GM12891 (cell line): ENCODE measurements around the gene SLC9C1.
A peak's percentile ranks its signal among the peaks of the same experiment; 100 is the strongest.

ENCODE experiments used
- DNase-seq: peaks from one replicate; pipeline ENCODE4 v3.0.0; 2011; ENCODE audit warnings: low spot score; ENCODE audit not compliant: insufficient read length
- FAIRE-seq: peaks from 2 replicates; lab custom pipeline; 2011; peaks lifted over from hg19 to GRCh38; lab: Jason Lieb, UNC
- PAX5 ChIP-seq: IDR thresholded peaks from 2 replicates; pipeline ENCODE4 v1.6.1; 2011; ENCODE audit warnings: low read length, moderate library complexity, mild to moderate bottlenecking; ENCODE audit not compliant: insufficient read depth, severe bottlenecking
- POLR2A ChIP-seq: IDR thresholded peaks from 2 replicates; pipeline ENCODE4 v1.6.1; 2011; ENCODE audit warnings: low read depth, low read length, control low read depth
- POLR2AphosphoS5 ChIP-seq: IDR thresholded peaks from 2 replicates; pipeline ENCODE4 v1.6.1; 2011; ENCODE audit warnings: low read depth, low read length, control low read depth
- POU2F2 ChIP-seq: IDR thresholded peaks from 2 replicates; pipeline ENCODE4 v1.6.1; 2011; ENCODE audit warnings: low read depth, mild to moderate bottlenecking, control low read depth, low read length, moderate library complexity
- SPI1 ChIP-seq: IDR thresholded peaks from 2 replicates; pipeline ENCODE4 v1.6.1; 2011; ENCODE audit warnings: low read depth, low read length, control low read depth
- TAF1 ChIP-seq: IDR thresholded peaks from 2 replicates; pipeline ENCODE4 v1.6.1; 2011; ENCODE audit warnings: low read depth, low read length, control low read depth

The SLC9C1 gene

GRCh38 chr3:112333002-112333380 is 39.0 kb upstream of the SLC9C1 start, which contains the start of gene CD200:
Gene CD200, plus strand, starts transcription at chr3:112333156. Its CDS starts 57 bp downstream, at chr3:112333213.
- DNase-seq (peak; percentile 32), FAIRE-seq (no peak)
- TF ChIP-seq TAF1: 0 out of 2 replicates have a peak, but pooled peaks have one; percentile 28
- TF ChIP-seq PAX5: no peak
- no peak for TF ChIP-seq SPI1
- no peak for TF ChIP-seq POU2F2
- no peak for TF ChIP-seq POLR2AphosphoS5
- peak; percentile 68 for TF ChIP-seq POLR2A

GRCh38 chr3:112331851-112332250 is 37.8 kb upstream of the SLC9C1 start:
- DNase-seq (no peak), FAIRE-seq (no peak)
- TF ChIP-seq POLR2A (no peak), PAX5 (no peak), POU2F2 (no peak), POLR2AphosphoS5 (no peak), TAF1 (no peak), SPI1 (no peak)

- DNase-seq: no peak
Measured at GRCh38 chr3:112327371-112327951, 33.4 kb upstream of the SLC9C1 start.

DNA sequence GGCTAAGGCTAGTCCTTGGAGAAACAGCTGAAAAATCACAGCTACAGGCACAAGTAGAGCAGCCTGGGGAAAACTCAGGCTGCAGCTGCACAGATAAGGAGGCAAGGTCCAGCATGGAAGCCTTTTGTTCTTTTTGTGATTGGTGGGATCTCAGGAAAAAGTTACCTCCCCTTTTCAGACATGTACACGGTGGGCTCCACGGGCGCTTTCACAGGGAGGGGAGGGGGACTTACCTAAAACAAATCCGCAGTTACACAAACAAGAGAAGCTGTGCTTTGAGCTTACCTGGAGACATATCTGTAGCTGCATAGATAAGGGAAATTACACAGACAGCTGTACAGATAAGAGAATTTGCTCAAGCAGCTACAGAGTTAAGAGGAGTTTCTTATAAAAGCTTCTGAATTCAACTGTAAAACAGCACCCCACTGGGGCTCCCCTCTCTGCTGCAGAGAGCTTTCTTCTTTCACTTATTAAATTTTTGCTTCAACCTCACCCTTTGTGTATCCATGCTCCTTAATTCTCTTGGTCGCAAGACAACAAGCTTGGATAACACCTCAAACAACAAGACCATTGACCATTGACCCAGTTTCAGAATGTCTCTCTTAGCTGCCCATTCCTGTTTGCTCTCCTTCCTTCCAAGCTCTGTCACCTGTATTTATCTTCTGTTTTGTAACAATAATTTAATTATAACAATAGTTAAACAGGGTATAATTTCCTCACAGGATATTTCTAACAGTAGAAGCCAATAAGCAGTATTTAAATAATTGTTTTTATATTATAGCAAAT is 28.0 kb upstream of the SLC9C1 start:
- no peak for DNase-seq
- TF ChIP-seq TAF1: no peak
- TF ChIP-seq POU2F2: no peak
- TF ChIP-seq POLR2AphosphoS5: no peak
- TF ChIP-seq PAX5: no peak
- TF ChIP-seq SPI1: no peak
- no peak for TF ChIP-seq POLR2A
- FAIRE-seq: no peak

More at GRCh38 chr3:112327371-112327951, 33.4 kb upstream of the SLC9C1 start:
- peak; percentile 98 for FAIRE-seq
- TF ChIP-seq PAX5 (no peak), POLR2A (no peak), TAF1 (no peak), SPI1 (no peak), POLR2AphosphoS5 (no peak), POU2F2 (no peak)

DNA sequence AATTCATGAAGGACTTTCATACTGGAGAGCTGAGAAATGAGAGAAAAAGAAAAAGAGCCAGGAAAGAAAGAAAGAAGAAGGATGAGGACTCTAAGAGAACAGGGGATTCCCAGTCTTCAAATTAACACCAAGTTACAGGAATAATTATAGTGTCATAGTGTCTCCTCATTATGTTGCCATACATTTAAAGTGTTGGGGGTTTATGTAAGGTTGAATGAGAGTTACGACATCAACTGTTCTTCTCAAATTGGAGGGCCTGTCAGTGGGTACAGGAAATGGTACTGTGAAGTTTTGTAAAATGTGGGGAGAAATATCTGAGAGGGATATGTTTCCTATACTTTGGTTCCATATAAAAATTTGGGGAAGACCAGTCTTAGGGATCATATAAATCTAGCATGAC is 26.7 kb upstream of the SLC9C1 start:
- DNase-seq (no peak), FAIRE-seq (no peak)
- TF ChIP-seq POLR2AphosphoS5 (no peak), POLR2A (no peak), TAF1 (no peak), PAX5 (no peak), SPI1 (no peak), POU2F2 (no peak)

DNA sequence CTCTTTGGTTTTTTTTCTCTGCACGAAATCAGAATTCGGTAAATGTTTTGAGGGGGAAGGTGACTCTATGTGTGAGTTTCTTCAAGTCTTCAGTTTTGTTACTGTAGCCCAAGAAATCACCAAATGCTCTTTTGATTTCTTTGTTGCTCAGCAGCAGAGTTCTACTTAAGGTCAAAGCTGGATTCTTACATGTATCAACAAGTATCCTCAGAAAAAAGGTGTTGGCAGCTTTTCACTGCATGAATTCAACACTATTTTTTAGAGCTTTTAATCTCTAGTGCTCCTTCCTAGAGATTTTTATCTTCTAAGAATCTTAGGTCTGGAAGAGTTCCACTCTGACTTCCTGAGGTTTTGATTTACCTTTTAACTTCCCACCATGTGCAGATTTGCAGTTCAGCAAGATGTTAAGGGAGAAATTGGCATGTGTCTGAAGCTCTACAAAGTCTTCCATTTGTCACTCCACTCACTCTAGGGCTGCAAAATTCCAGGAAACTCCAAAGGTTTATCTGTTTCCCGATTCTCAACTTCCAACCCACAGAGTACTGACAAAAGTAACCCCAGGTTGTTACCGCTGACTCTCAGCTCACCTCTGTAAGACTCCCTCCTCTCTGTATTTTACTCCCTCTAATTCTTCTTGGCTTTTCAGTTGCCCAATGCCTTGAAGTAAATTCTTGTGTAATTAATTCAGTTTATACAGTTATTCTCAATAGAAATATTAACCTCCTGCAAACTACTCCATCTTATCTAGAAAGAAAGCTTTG is 25.7 kb upstream of the SLC9C1 start:
- no peak for TF ChIP-seq TAF1
- TF ChIP-seq POLR2A: no peak
- no peak for TF ChIP-seq POLR2AphosphoS5
- no peak for TF ChIP-seq PAX5

GRCh38 chr3:112315791-112316190 is 21.8 kb upstream of the SLC9C1 start:
- TF ChIP-seq POU2F2: no peak
- TF ChIP-seq POLR2AphosphoS5: no peak
- no peak for TF ChIP-seq PAX5
- DNase-seq (no peak), FAIRE-seq (no peak)

More for the DNA sequence above, 25.7 kb upstream of the SLC9C1 start:
- DNase-seq (no peak), FAIRE-seq (peak; percentile 41)

DNA sequence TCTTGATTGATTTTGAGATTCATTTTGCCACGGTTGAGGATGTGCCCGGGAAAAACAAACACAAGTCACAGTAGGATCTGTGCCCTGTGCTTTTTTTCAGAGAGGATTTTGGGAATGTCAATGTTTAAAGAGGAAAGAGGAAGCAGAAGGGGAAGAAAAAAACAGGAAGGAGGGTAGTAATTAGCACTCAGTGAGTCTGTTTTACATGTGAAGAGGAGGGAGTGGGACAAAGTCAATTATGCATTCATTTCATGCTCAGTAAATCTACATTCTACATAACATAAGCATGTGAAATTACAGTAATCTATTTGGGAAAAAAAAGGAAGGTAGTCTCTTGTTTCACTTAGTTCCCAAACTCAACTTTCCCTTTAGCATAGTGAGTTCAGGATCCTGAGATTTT is 20.6 kb upstream of the SLC9C1 start:
- no peak for TF ChIP-seq POU2F2
- no peak for TF ChIP-seq TAF1
- TF ChIP-seq POLR2A: no peak
- TF ChIP-seq PAX5: no peak
- no peak for TF ChIP-seq SPI1
- no peak for TF ChIP-seq POLR2AphosphoS5
- DNase-seq: no peak

GRCh38 chr3:112308151-112308911 is 14.3 kb upstream of the SLC9C1 start:
- DNase-seq: no peak
- no peak for FAIRE-seq
- no peak for TF ChIP-seq POU2F2
- no peak for TF ChIP-seq TAF1

More for the DNA sequence above, 20.6 kb upstream of the SLC9C1 start:
- FAIRE-seq: no peak
